ENCODE data around the gene DTWD1.

The DTWD1 gene

DNA sequence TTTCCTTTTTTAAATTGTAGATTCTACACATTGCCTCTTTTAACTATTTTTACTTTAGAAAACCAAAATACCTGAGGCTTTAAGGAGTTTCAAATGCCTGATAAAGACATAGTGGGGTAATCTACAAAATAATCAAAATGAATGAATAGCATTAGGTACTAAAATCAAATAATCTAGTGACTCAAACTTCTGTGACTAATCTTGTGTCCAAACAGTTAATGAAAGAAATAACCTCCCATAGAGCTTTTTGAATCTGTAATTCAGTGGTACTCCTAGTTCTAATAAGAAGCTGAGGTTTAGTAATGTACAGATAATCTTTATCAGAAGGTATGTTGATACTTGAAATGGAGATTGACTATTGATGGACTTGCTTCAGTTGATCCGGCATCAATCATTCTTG is 53.0 kb downstream of the DTWD1 start:
- no peaks in the 10 kb centered on the region for H3K36me3 Mint-ChIP-seq (ENCODE audit: low read depth)
- peaks cover 3% of the 10 kb centered on the region for H3K27me3 Mint-ChIP-seq (ENCODE audit: low read depth, poor library complexity)
- no peak overlapping the region for H3K27ac Mint-ChIP-seq
- DNase-seq = no peak
- no peak overlapping the region for H3K4me3 Mint-ChIP-seq
- H3K4me1 Mint-ChIP-seq = peaks cover 12% of the 10 kb centered on the region
- TF ChIP-seq, protein P1, sequence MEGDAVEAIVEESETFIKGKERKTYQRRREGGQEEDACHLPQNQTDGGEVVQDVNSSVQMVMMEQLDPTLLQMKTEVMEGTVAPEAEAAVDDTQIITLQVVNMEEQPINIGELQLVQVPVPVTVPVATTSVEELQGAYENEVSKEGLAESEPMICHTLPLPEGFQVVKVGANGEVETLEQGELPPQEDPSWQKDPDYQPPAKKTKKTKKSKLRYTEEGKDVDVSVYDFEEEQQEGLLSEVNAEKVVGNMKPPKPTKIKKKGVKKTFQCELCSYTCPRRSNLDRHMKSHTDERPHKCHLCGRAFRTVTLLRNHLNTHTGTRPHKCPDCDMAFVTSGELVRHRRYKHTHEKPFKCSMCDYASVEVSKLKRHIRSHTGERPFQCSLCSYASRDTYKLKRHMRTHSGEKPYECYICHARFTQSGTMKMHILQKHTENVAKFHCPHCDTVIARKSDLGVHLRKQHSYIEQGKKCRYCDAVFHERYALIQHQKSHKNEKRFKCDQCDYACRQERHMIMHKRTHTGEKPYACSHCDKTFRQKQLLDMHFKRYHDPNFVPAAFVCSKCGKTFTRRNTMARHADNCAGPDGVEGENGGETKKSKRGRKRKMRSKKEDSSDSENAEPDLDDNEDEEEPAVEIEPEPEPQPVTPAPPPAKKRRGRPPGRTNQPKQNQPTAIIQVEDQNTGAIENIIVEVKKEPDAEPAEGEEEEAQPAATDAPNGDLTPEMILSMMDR (IDR thresholded peaks at IDR 0.05) = no peak
- no peaks in the 10 kb centered on the region for H3K9me3 Mint-ChIP-seq

DNA sequence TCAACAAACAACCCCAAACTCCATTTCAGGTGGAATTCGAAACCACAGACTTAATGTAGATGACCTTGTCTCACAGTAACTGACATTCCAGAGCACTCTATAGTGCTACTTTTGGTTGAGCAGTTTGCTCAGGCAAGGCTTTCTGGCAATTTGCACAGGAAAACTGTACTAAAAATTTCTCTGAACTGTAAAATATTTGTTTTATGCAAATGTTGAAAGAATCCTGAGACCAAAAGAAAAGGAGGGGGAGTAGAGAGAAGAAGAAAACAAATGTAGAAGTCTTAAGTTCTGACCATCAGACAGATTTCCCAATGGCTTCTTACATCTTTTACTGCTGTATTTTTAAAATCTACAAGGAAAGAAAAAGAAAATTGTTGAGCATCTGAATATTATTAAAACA is 53.5 kb downstream of the DTWD1 start:
- H3K27me3 Mint-ChIP-seq (ENCODE audit: low read depth, poor library complexity) = peaks cover 3% of the 10 kb centered on the region
- H3K4me3 Mint-ChIP-seq = peak overlapping the region; percentile 15
- TF ChIP-seq, protein P1 (IDR thresholded peaks at IDR 0.05) = no peak
- peak overlapping the region; percentile 71 for H3K27ac Mint-ChIP-seq
- no peaks in the 10 kb centered on the region for H3K9me3 Mint-ChIP-seq
- H3K4me1 Mint-ChIP-seq = peaks cover 12% of the 10 kb centered on the region
- H3K36me3 Mint-ChIP-seq (ENCODE audit: low read depth) = no peaks in the 10 kb centered on the region
- DNase-seq = no peak

DNA sequence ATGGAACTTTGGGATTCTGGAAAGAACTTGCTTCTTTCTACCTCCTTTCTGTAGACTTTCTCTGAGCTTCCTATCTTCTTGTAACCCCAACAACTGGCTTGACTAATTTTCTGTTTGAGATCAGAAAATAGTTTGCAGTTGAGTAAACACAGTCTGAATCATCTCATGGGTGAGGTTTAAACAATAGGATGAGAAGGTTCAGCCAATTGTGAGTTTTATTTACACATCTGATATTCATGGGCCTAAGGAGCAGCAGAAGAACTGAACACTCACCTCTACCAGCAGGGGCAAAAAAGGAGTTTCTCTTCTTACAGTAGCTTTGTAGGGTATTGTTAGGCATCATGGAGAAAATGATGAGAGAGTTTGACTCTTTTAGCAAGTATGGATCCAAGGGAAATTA is 54.2 kb downstream of the DTWD1 start:
- DNase-seq = no peak
- Mint-ChIP-seq H3K9me3 (no peaks in the 10 kb centered on the region), H3K27me3 (ENCODE audit: low read depth, poor library complexity) (peaks cover 3% of the 10 kb centered on the region), H3K4me3 (no peak overlapping the region), H3K36me3 (ENCODE audit: low read depth) (no peaks in the 10 kb centered on the region), H3K4me1 (peaks cover 12% of the 10 kb centered on the region), H3K27ac (no peak overlapping the region)
- TF ChIP-seq, protein P1 (IDR thresholded peaks at IDR 0.05) = no peak

DNA sequence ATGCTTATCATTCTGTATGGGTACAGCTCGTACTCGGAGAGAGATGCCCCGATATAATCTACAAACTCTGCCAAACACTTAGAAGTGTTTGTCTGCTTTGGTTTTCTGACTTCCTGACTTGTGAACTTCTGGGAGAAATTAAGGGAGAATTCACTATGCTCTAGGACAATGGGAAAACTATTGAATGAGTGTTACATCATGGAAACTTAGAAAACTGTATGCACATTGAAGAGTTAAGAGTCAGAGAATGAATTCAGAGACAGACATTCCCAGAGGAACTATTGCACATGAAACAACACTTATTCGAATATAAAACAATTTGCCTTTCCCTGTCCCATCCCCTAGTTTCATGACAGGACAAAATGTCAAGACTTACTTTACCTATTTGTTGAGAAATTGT is 57.8 kb downstream of the DTWD1 start:
- Mint-ChIP-seq H3K9me3 (no peaks in the 10 kb centered on the region), H3K27me3 (ENCODE audit: low read depth, poor library complexity) (peaks cover 3% of the 10 kb centered on the region), H3K36me3 (ENCODE audit: low read depth) (no peaks in the 10 kb centered on the region), H3K27ac (no peak overlapping the region), H3K4me3 (no peak overlapping the region), H3K4me1 (peaks cover 12% of the 10 kb centered on the region)
- TF ChIP-seq, protein P1 (IDR thresholded peaks at IDR 0.05) = no peak
- no peak for DNase-seq

DNA sequence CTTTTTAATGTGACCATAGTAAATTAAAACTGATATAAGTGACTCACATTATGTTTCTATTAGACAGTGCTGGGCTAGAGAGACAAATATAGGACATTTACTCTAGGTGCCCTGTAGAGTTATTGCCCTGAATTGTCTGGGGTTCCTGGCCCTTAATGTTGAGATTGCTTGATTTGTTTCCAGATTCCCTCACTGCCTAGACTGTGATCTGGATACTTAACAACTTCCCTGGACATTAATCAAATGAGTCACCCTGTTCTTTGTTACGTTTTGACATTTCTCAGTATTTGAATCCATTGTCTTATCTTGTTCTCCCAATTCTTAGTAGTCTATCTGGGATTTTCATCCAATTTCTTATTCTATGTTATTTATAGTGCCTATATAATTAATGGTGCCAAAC is 65.8 kb downstream of the DTWD1 start:
- Mint-ChIP-seq H3K4me3 (no peak overlapping the region), H3K9me3 (no peaks in the 10 kb centered on the region), H3K27me3 (ENCODE audit: low read depth, poor library complexity) (no peaks in the 10 kb centered on the region), H3K4me1 (peaks cover 10% of the 10 kb centered on the region), H3K36me3 (ENCODE audit: low read depth) (no peaks in the 10 kb centered on the region), H3K27ac (peak overlapping the region; percentile 33)
- TF ChIP-seq, protein P1 (IDR thresholded peaks at IDR 0.05) = no peak
- no peak for DNase-seq

DNA sequence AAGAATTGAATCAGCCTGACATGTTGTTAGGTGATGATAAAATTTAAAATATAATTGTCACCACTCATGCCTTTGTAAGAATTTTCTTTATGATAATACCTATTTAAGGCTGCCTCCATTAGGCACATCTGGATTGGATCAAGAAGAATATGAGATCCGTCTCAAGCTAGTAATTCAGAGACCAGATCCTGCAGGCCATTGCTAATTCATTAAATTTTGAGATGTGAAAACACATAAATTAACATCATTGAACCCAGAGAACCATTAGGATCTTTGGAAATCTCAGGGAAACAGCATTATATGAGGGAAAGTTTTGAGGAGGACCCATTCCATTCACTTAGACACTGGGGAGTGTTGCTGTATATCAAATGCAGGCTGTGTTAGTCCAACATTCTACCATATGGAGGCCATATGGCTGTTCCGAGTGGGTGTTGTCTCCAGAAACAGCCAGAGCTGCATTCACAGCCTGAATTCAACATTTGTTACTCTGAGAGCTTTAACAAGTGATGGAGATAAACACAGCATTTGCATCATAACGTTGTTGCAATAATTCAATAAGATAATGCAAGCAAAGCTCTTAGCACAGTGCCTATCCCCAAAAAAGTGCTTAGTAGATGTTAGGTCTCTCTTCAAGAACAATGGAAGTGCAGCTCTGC is 67.4 kb downstream of the DTWD1 start:
- no peak for DNase-seq
- Mint-ChIP-seq H3K4me3 (no peak overlapping the region), H3K36me3 (ENCODE audit: low read depth) (no peaks in the 10 kb centered on the region), H3K27ac (no peak overlapping the region), H3K4me1 (peaks cover 10% of the 10 kb centered on the region), H3K9me3 (no peaks in the 10 kb centered on the region), H3K27me3 (ENCODE audit: low read depth, poor library complexity) (no peaks in the 10 kb centered on the region)
- TF ChIP-seq, protein P1 (IDR thresholded peaks at IDR 0.05) = no peak
